Left lung (tissue), 10 donors: Measurements from ENCODE around the gene TMEM31. TPM values are rescaled to one million over a fixed set of nuclear protein-coding genes. Genes with fewer than 3 reads are reported as not detected.

Experiments used
- ATAC-seq: fragments of 200-7000 bp; cut with Tn5 transposase; one replicate; pipeline ENCODE4 v1.9.1; 2020; ENCODE audit warnings: moderate library complexity
- DNase-seq, 4 donors: peaks; one replicate each; pipeline ENCODE4 v3.0.0-alpha.2; 2013 to 2020
- H3K27ac ChIP-seq, 2 donors: fragments of 200-600 bp; sonication (generic) in 1 of 2; one replicate each; pipeline versions ENCODE4 v1.5.0 to v1.8.0; 2020 to 2021
- H3K27me3 ChIP-seq, 2 donors: fragments of 200-600 bp; sonication (generic) in 1 of 2; one replicate each; pipeline versions ENCODE4 v1.5.0 to v1.8.0; 2020 to 2021
- H3K36me3 ChIP-seq, 2 donors: fragments of 200-600 bp; sonication (generic) in 1 of 2; one replicate each; pipeline versions ENCODE4 v1.5.0 to v1.8.0; 2020 to 2021
- H3K4me1 ChIP-seq, 2 donors: fragments of 200-600 bp; one replicate each; pipeline ENCODE4 v1.8.0; 2021
- H3K4me3 ChIP-seq, 2 donors: fragments of 200-600 bp; sonication (generic) in 1 of 2; one replicate each; pipeline versions ENCODE4 v1.5.0 to v1.8.0; 2020 to 2021; ENCODE audit warnings: mild to moderate bottlenecking in 1 of 2
- H3K9me3 ChIP-seq, 2 donors: fragments of 200-600 bp; sonication (generic) in 1 of 2; one replicate each; pipeline versions ENCODE4 v1.5.0 to v1.8.0; 2020 to 2021
- CTCF ChIP-seq, 2 donors: fragments of 200-600 bp; sonication (generic) in 1 of 2; IDR thresholded peaks; one replicate each; pipeline versions ENCODE4 v1.5.0 to v1.8.0; 2021; ENCODE audit warnings: antibody characterized with exemption in 2 of 2
- intact Hi-C, 2 donors: fragments of 100-400 bp; cut with DNase I; formaldehyde crosslinking; loops; one replicate each; pipeline versions ENCODE4 v1.11.2 to v1.14.2; 2022
- polyA plus RNA-seq, 6 donors: library from polyadenylated mRNA; unstranded; fragments of 120-200 nt; gene quantifications; one replicate each; pipeline ENCODE4 v1.2.1, GENCODE V29; 2013; ENCODE audit not compliant: insufficient read length in 6 of 6
- total RNA-seq, 2 donors: library from RNA; stranded (reverse); fragmentation: NEBNext Ultra II Directional; extraction: Animal tissue kit (Norgen Biotek cat#: 25700); gene quantifications; one replicate each; pipeline ENCODE4 v1.2.1, GENCODE V29; 2021
- donor health status: DM: no; HTN: yes; CAD: no.
- donor health status: DM: no; HTN: no; CAD: no.

TMEM31 gene
- total and polyA plus RNA-seq, 8 donors: 0.80 to 1.8 (median 1.5) TPM; not detected in 2

- intact Hi-C loops: no loop called here
- DNase-seq: no peak
- no peaks in the 10 kb centered on the region for H3K36me3 ChIP-seq
- no peaks in the 10 kb centered on the region for H3K27me3 ChIP-seq
- no peak overlapping the region for H3K27ac ChIP-seq
- H3K4me3 ChIP-seq: no peak overlapping the region
- no peak for TF ChIP-seq CTCF (IDR thresholded peaks at IDR 0.05)
- no peaks in the 10 kb centered on the region for H3K9me3 ChIP-seq
- H3K4me1 ChIP-seq: no peaks in the 10 kb centered on the region
- ATAC-seq: no peak
Measured at GRCh38 chrX:103739421-103739820, 28.7 kb downstream of the TMEM31 start.

- H3K27me3 ChIP-seq: no peaks in the 10 kb centered on the region
- no peaks in the 10 kb centered on the region for H3K4me1 ChIP-seq
- no peak for TF ChIP-seq CTCF (IDR thresholded peaks at IDR 0.05)
- no peak overlapping the region for H3K27ac ChIP-seq
- ATAC-seq (no peak), DNase-seq (no peak)
- H3K36me3 ChIP-seq: no peaks in the 10 kb centered on the region
- H3K4me3 ChIP-seq: no peak overlapping the region
- intact Hi-C loops: no loop called here
- H3K9me3 ChIP-seq: no peaks in the 10 kb centered on the region
Measured at GRCh38 chrX:103741879-103742278, 31.2 kb downstream of the TMEM31 start.

GRCh38 chrX:103742339-103742738, 31.6 kb downstream of the TMEM31 start:
- intact Hi-C loops: no loop called here
- H3K36me3 ChIP-seq: no peaks in the 10 kb centered on the region
- H3K4me1 ChIP-seq: no peaks in the 10 kb centered on the region
- ATAC-seq (no peak), DNase-seq (no peak)
- H3K27ac ChIP-seq: no peak overlapping the region
- H3K4me3 ChIP-seq: no peak overlapping the region
- TF ChIP-seq CTCF (IDR thresholded peaks at IDR 0.05): no peak
- H3K27me3 ChIP-seq: no peaks in the 10 kb centered on the region
- H3K9me3 ChIP-seq: no peaks in the 10 kb centered on the region

GRCh38 chrX:103747163-103747562, 36.5 kb downstream of the TMEM31 start:
- no peak for DNase-seq
- no peaks in the 10 kb centered on the region for H3K36me3 ChIP-seq
- no peak overlapping the region for H3K27ac ChIP-seq
- no peaks in the 10 kb centered on the region for H3K27me3 ChIP-seq
- TF ChIP-seq CTCF (IDR thresholded peaks at IDR 0.05): no peak
- no peak for ATAC-seq
- H3K9me3 ChIP-seq: no peaks in the 10 kb centered on the region
- H3K4me1 ChIP-seq: no peaks in the 10 kb centered on the region
- H3K4me3 ChIP-seq: no peak overlapping the region
- intact Hi-C loops: no loop called here

- H3K27ac ChIP-seq: no peak overlapping the region
- intact Hi-C loops: no loop called here
- H3K4me3 ChIP-seq: no peak overlapping the region
- no peaks in the 10 kb centered on the region for H3K4me1 ChIP-seq
- ATAC-seq: no peak
- TF ChIP-seq CTCF (IDR thresholded peaks at IDR 0.05): no peak
- no peak for DNase-seq
- H3K36me3 ChIP-seq: no peaks in the 10 kb centered on the region
- H3K27me3 ChIP-seq: no peaks in the 10 kb centered on the region
- no peaks in the 10 kb centered on the region for H3K9me3 ChIP-seq
Measured at GRCh38 chrX:103754401-103754800, 43.7 kb downstream of the TMEM31 start.
